GM13977 (cell line): ENCODE measurements around the gene PDIA6.
A peak's percentile ranks its signal among the peaks of the same experiment; 100 is the strongest.

Source experiments
- DNase-seq: peaks from one replicate; pipeline ENCODE4 v3.0.0; 2012; ENCODE audit warnings: low spot score
- in situ Hi-C: fragments of 300-500 bp; cut with MboI; formaldehyde crosslinking; loops from one replicate; pipeline ENCODE4 v1.12.0; 2022; ENCODE audit warnings: low sequenced_read_pairs, low pct_unique_long_range_greater_than_20kb, mixed read lengths, inconsistent platforms; ENCODE audit not compliant: unreplicated experiment
- TF ChIP-seq, protein P1 (sequence below): IDR thresholded peaks from 2 replicates; pipeline ENCODE4 v1.5.1; 2012; ENCODE audit warnings: mild to moderate bottlenecking, control low read depth; ENCODE audit not compliant: insufficient read depth; ENCODE audit errors: extremely low read depth, missing control alignments

PDIA6 gene

DNA sequence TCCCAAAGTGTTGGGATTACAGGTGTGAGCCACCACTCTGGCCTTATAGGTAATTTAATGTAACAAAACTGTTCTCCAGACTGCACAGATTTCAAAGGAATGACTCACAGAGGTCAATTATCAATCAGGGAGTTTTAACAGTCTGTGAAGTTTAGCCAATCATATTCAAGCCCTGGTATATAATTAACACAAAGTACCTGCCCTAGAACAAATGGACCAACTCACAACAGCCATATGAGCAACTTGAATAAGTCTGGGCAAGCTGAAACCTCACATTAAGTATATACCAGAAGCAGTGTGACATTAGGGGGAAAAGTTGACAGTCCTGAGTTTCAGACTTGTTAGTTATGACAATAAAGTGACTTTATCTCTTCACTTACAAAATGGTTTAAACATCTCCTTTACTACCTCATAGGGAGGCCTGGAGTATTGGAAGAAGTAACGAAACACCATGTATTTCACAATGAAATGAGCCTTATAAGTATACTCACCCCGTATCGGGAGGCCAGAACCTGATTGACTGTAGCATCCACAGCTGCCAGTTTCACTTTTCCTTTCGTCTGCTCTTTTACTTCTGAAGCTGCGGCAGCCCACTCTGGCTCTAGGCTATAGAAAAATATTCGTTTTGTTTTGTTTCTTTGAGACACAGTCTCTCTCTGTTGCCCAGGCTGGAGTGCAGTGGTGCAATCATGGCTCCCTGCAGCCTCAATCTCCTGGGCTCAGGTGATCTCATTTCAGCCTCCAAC lies 22.2 kb downstream of the PDIA6 start:
- in situ Hi-C loops: no loop called here
- no peak for DNase-seq
- TF ChIP-seq, protein P1, sequence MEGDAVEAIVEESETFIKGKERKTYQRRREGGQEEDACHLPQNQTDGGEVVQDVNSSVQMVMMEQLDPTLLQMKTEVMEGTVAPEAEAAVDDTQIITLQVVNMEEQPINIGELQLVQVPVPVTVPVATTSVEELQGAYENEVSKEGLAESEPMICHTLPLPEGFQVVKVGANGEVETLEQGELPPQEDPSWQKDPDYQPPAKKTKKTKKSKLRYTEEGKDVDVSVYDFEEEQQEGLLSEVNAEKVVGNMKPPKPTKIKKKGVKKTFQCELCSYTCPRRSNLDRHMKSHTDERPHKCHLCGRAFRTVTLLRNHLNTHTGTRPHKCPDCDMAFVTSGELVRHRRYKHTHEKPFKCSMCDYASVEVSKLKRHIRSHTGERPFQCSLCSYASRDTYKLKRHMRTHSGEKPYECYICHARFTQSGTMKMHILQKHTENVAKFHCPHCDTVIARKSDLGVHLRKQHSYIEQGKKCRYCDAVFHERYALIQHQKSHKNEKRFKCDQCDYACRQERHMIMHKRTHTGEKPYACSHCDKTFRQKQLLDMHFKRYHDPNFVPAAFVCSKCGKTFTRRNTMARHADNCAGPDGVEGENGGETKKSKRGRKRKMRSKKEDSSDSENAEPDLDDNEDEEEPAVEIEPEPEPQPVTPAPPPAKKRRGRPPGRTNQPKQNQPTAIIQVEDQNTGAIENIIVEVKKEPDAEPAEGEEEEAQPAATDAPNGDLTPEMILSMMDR: no peak

DNA sequence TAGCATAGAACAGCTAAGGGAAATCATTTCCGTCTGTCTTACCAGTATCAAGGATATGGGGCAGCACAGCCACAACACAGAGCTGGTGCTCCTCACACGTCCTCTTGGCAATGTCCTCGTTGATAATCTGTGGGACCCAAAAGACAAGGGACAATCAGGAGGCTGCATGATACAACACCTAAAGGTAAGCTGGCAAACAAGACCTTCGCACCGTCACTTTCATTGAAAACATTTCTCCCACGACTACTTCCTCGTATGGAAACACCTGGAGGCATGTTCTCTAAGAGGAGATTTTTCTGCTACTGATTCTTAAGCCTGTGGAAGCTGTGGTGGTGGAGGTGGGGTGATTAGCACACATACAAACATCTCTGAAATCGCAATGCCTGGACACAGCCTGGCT lies 23.7 kb downstream of the PDIA6 start:
- TF ChIP-seq, protein P1: no peak
- in situ Hi-C loops: loop anchor here (10.0 kb wide), 1 partner anchor 94 kb away; no protein-coding TSS in a partner anchor
- no peak for DNase-seq

DNA sequence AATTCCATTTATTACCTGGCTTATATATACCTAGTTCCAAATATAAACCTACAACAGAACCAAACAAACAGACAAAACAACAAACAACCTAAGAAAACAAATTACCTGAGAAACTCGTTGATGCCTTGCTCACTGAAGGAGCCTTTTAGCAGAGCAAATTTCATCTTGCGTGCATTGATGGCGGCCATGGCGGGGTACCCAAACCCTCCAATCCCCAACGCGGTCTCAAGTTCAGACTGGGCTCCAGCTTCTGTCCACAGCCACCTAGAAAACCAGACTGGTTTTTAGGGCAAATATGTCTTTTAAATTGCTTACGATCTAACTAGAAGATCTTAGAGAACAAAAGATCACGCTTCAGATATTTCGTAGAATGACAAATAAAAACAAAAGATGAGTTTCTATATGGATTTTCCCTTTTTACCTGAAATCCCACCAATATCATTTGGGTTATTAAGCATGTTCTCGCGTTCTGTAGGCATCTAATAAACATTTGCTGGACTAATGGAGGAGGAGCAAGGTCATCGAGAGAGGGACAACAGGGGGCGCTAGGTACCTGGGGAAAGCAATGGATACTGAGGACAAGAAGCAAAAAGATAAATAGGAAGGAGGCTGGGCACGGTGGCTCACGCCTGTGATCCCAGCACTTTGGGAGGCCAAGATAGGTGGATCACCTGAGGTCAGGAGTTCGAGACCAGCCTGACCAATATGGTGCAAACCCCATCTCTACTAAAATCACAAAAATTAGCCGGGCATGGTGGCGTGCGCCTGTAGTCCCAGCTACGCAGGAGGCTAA lies 25.2 kb downstream of the PDIA6 start:
- peak; percentile 48 for DNase-seq
- in situ Hi-C loops: loop anchor here (10.0 kb wide), 1 partner anchor 93 kb away; no protein-coding TSS in a partner anchor
- TF ChIP-seq, protein P1: peak; percentile 50

DNA sequence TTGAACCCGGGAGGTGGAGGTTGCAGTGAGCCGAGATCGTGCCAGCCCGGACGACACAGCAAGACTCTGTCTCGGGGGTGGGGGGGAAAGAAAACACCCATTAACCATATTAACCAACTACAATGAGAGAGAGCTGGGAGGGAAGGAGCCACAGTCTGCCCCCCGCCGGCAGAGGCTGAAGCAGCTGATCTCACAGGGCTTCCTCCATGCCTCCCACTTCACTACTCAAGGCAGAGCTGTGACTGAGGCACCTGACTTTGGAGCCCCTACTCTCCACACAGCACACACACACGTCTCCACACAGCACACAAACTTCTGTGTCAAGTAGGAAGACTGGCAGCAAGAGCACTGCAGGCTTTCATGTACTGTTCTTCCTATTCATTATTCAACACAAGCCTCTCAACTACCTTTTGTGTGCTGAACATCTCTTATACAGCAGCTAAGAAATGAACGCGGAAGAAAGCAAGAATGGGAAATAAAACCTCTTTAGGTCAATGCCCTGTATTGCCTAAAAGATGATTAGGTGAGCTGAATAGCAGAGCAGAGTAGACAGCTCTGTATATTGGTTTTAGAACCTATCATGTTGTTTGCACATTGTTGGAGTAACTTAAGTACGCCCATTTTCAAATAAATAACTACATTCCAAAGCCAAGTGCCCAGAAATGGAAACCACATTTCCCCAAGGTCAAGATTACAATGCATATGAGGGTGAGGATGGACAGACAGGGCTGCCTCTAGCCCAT lies 26.2 kb downstream of the PDIA6 start:
- in situ Hi-C loops: loop anchor here (10.0 kb wide), 1 partner anchor 92 kb away; no protein-coding TSS in a partner anchor
- TF ChIP-seq, protein P1: no peak
- DNase-seq: no peak

DNA sequence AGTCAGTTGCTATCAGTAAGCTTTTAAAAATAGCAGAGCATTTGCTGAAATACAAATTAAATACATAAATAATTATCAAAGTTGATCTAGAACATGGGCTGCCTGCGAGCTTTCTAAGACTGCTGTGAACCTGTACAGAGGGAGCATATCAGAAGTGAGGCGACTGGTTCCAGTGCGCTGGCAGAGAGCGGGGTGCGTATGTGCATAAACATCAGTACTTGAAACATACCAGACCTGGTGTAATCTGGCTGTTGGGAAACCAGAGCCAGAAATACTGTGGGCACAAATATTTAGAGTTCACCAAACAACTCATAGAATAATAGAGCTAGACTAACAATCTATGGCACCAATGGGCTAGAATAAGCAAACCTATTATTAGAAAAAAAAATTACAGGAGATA lies 27.3 kb downstream of the PDIA6 start:
- TF ChIP-seq, protein P1: no peak

DNA sequence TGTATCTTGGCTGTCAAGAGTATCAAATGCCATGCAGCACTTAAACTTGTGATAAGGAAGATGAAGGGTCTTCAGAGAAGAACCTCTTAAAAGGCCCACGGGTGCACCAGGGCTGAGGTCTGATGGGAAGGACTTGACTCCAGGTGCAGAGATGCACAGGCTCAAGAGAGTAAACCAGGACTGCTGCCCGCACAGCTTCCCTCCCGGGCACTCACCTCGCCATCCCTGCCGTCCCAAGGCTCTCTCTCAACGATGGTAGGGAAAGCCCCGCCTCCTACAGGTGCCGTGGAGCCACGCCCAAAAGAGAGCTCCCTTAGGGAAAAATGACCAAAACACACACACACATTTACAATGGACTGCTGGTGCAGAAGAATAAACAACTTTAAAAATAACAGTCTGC lies 27.9 kb downstream of the PDIA6 start:
- in situ Hi-C loops: loop anchor here (10.0 kb wide), 1 partner anchor 90 kb away; no protein-coding TSS in a partner anchor

More for the DNA sequence above, 27.3 kb downstream of the PDIA6 start:
- in situ Hi-C loops: loop anchor here (10.0 kb wide), 1 partner anchor 90 kb away; no protein-coding TSS in a partner anchor
- DNase-seq: no peak

More for the DNA sequence above, 27.9 kb downstream of the PDIA6 start:
- no peak for DNase-seq
- TF ChIP-seq, protein P1: no peak
